ENCODE results near the gene UNC5C. TPM values are rescaled to one million over a fixed set of nuclear protein-coding genes. Genes with fewer than 3 reads are reported as not detected.

The UNC5C gene
- total RNA-seq, 2 experiments from 2014 or later = not detected

- no peak overlapping the region for H3K27ac Mint-ChIP-seq
- peaks cover 66% of the 10 kb centered on the region for H3K27me3 Mint-ChIP-seq
- no peak for TF ChIP-seq CTCF (IDR thresholded peaks at IDR 0.05)
- H3K36me3 Mint-ChIP-seq (ENCODE audit: low read depth) = no peaks in the 10 kb centered on the region
- Histone ChIP-seq H3K4me3 (ENCODE audit: low read length) (no peak overlapping the region), H3K9me3 (ENCODE audit: control insufficient read depth in 1 of 2, insufficient read depth in 1 of 2, low read length in 2 of 2) (peaks cover 0 to 24% of the 10 kb centered on the region in 2 experiments), H3K27me3 (ENCODE audit: control insufficient read depth in 1 of 2, insufficient read depth in 2 of 2, low read length in 2 of 2) (peaks cover 28 to 46% of the 10 kb centered on the region in 2 experiments), H3K36me3 (ENCODE audit: insufficient read depth, low read length) (no peaks in the 10 kb centered on the region), H3K4me1 (ENCODE audit: insufficient read depth, low read length) (peaks cover 20% of the 10 kb centered on the region), H3K27ac (ENCODE audit: low read depth in 1 of 2, low read length in 2 of 2) (no peak overlapping the region)
- intact Hi-C loops (cut with DNase I, micrococcal nuclease) = no loop called here
- ChIA-PET POLR2A (no interaction called here), CTCF (no interaction called here)
- ATAC-seq (ENCODE audit: poor library complexity) (no peak), DNase-seq (no peak)
- no peaks in the 10 kb centered on the region for H3K9me3 Mint-ChIP-seq
- peaks cover 8% of the 10 kb centered on the region for H3K4me1 Mint-ChIP-seq (ENCODE audit: low read depth)
- no peak overlapping the region for H3K4me3 Mint-ChIP-seq
Measured at GRCh38 chr4:95546866-95547714, 1.7 kb downstream of the UNC5C start.

GRCh38 chr4:95546221-95546620 lies 2.6 kb downstream of the UNC5C start:
- DNase-seq (no peak), ATAC-seq (ENCODE audit: poor library complexity) (no peak)
- ChIA-PET POLR2A (no interaction called here), CTCF (no interaction called here)
- Mint-ChIP-seq H3K4me1 (ENCODE audit: low read depth) (peaks cover 8% of the 10 kb centered on the region), H3K27ac (no peak overlapping the region), H3K9me3 (no peaks in the 10 kb centered on the region), H3K36me3 (ENCODE audit: low read depth) (no peaks in the 10 kb centered on the region), H3K4me3 (no peak overlapping the region), H3K27me3 (peaks cover 59% of the 10 kb centered on the region)
- intact Hi-C loops (cut with DNase I, micrococcal nuclease) = no loop called here
- Histone ChIP-seq H3K36me3 (ENCODE audit: insufficient read depth, low read length) (no peaks in the 10 kb centered on the region), H3K4me3 (ENCODE audit: low read length) (no peak overlapping the region), H3K27me3 (ENCODE audit: control insufficient read depth in 1 of 2, insufficient read depth in 2 of 2, low read length in 2 of 2) (peaks cover 28 to 46% of the 10 kb centered on the region in 2 experiments), H3K4me1 (ENCODE audit: insufficient read depth, low read length) (peaks cover 20% of the 10 kb centered on the region), H3K27ac (ENCODE audit: low read depth in 1 of 2, low read length in 2 of 2) (no peak overlapping the region), H3K9me3 (ENCODE audit: control insufficient read depth in 1 of 2, insufficient read depth in 1 of 2, low read length in 2 of 2) (peaks cover 0 to 24% of the 10 kb centered on the region in 2 experiments)
- TF ChIP-seq CTCF (IDR thresholded peaks at IDR 0.05) = no peak

DNA sequence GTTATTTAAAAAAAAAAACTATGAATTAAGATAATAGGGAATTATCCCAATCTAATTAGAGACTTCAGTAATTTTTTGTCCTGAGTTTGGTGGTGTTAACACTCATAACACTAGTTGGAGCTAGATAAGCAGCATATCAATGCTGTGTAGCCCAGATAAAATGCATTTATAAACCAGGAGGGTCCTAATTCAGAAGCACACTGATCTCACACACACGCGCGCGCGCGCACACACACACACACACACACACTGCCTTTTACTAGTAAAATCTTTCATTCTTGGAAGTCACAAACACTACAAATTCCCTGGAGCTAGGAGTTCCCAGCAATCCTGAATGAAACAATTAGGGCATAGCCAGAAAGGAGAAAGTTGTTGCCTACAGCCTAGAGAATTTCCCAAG lies 3.2 kb downstream of the UNC5C start:
- peaks cover 28 to 43% of the 10 kb centered on the region in 2 experiments for H3K27me3 ChIP-seq (ENCODE audit: control insufficient read depth in 1 of 2, insufficient read depth in 2 of 2, low read length in 2 of 2)
- no peak for DNase-seq
- Mint-ChIP-seq H3K27me3 (peaks cover 56% of the 10 kb centered on the region), H3K9me3 (no peaks in the 10 kb centered on the region), H3K4me1 (ENCODE audit: low read depth) (peaks cover 8% of the 10 kb centered on the region), H3K4me3 (no peak overlapping the region), H3K36me3 (ENCODE audit: low read depth) (no peaks in the 10 kb centered on the region), H3K27ac (no peak overlapping the region)
- H3K4me3 ChIP-seq (ENCODE audit: low read length) = no peak overlapping the region
- H3K4me1 ChIP-seq (ENCODE audit: insufficient read depth, low read length) = peaks cover 20% of the 10 kb centered on the region
- POLR2A ChIA-PET = no interaction called here
- CTCF ChIA-PET = no interaction called here
- ATAC-seq (ENCODE audit: poor library complexity) = no peak
- no peak overlapping the region for H3K27ac ChIP-seq (ENCODE audit: low read depth in 1 of 2, low read length in 2 of 2)
- TF ChIP-seq CTCF (IDR thresholded peaks at IDR 0.05) = no peak
- H3K36me3 ChIP-seq (ENCODE audit: insufficient read depth, low read length) = no peaks in the 10 kb centered on the region
- H3K9me3 ChIP-seq (ENCODE audit: control insufficient read depth in 1 of 2, insufficient read depth in 1 of 2, low read length in 2 of 2) = peaks cover 0 to 24% of the 10 kb centered on the region in 2 experiments
- intact Hi-C loops (cut with DNase I, micrococcal nuclease) = no loop called here
